Skeletal muscle satellite cell (primary cell): Measurements from ENCODE around the gene C1orf210.

Experiments used
- H3K27me3 ChIP-seq: 2 replicates; pipeline ENCODE4 v1.7.0; 2013; ENCODE audit warnings: low read length; ENCODE audit not compliant: control insufficient read depth, insufficient read depth
- H3K36me3 ChIP-seq: 2 replicates; pipeline ENCODE4 v1.7.0; 2013; ENCODE audit warnings: mild to moderate bottlenecking, control low read depth, low read length; ENCODE audit not compliant: insufficient read depth
- H3K4me1 ChIP-seq: 2 replicates; pipeline ENCODE4 v1.7.0; 2013; ENCODE audit warnings: low read length; ENCODE audit not compliant: control insufficient read depth, insufficient read depth
- H3K4me2 ChIP-seq: 2 replicates; pipeline ENCODE4 v1.7.0; 2013; ENCODE audit warnings: mild to moderate bottlenecking, low read length
- H3K4me3 ChIP-seq: 2 replicates; pipeline ENCODE4 v1.7.0; 2013; ENCODE audit warnings: low read length
- H3K9ac ChIP-seq: 2 replicates; pipeline ENCODE4 v1.7.0; 2013; ENCODE audit warnings: mild to moderate bottlenecking, low read depth, low read length, moderate library complexity
- H3K9me3 ChIP-seq: replicated peaks from 2 replicates; pipeline ENCODE4 v1.7.0; 2013; ENCODE audit warnings: mild to moderate bottlenecking, control low read depth, low read length

Gene C1orf210

DNA sequence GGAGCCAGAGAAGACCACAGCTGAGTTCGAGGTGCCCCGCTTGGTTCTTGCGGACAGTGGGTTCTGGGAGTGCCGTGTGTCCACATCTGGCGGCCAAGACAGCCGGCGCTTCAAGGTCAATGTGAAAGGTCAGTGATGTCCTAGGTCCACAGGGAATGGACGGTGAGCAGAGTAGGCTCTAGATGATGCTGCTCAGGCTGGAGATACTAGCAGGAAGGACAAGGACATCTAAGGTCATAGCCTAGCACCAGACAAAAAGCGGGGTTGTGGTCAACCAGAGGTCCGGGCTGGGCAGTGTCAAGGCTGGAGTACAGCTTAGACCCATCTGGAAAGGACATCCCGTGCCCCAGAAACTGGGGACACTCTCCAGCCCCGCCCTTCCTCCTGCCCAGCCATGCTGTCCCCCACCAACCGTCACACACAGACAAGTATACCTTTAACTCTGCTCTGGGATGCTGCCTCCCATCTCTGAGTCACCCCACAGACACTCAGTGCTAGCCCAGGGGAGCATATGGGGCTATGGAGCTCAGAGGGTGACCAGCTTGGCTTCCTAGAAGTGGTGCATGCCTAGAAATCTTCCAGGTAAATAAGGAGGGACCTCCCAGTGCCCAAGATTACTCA, 24.1 kb upstream of the C1orf210 start:
- Histone ChIP-seq H3K27me3 (peaks cover 19% of the 10 kb centered on the region), H3K9me3 (no peaks in the 10 kb centered on the region), H3K4me1 (no peaks in the 10 kb centered on the region), H3K36me3 (no peaks in the 10 kb centered on the region), H3K4me3 (no peak overlapping the region), H3K9ac (no peak overlapping the region), H3K4me2 (no peak overlapping the region)

DNA sequence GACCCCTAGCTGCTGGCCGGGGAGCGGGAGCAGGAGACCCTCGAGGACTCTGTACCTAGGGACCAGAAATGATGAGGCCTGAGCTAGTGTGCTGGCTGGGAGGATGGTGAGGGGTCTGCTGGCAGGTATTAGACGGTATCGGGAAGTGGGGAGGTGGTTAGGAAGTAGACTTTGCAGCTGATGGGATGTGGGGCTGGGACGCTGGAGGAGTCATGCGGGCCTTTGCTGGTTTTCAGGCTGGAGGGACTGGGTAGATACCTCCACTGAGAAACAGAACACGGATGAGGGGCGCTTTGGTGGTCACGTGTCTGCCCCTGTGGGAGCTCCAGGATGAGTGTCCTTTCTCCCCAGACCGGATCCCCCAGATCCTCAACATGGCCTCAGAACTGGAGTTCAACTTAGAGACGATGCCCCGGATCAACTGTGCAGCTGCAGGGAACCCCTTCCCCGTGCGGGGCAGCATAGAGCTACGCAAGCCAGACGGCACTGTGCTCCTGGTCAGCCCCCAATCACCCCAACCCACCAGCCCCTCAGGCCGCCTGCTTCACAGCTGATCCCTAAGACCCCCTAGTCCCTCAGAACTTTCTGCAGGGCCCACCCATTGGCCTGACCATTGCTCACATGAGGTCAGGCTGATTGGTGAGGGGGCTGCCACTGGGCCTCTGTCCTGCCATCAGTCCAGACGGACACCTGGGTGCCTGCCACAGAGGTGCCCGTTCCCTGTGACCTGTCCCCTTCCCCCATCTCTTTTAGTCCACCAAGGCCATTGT, 23.4 kb upstream of the C1orf210 start:
- Histone ChIP-seq H3K4me3 (no peak overlapping the region), H3K27me3 (peaks cover 19% of the 10 kb centered on the region), H3K4me1 (no peaks in the 10 kb centered on the region), H3K9me3 (no peaks in the 10 kb centered on the region), H3K9ac (no peak overlapping the region), H3K36me3 (no peaks in the 10 kb centered on the region), H3K4me2 (no peak overlapping the region)

DNA sequence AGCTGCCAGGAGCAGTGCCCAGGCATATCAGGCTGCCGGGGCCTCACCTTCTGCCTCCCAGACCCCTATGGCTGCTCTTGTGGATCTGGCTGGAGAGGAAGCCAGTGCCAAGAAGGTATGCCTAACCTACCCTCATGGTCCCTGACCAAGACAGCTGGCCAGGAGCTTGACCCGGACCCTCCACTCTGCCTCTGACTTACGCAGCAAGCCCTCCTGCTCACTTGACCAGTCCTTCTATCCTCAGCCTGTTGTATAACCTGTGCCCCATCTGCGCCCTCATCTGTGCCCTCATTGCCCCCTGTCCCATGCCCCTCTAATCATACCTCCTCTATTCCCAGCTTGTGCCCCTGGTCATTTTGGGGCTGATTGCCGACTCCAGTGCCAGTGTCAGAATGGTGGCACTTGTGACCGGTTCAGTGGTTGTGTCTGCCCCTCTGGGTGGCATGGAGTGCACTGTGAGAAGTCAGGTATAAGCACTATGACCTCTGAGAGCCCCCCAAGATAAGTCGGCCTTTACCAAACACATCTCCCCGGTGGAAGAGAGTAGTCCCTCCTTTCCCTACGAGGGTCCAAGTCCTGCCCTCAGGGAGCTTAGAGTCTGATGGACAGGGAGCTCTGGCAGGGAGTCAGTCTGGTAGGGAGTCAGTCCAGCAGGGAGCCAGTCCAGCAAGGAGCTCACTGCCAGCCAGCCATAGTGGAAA, 22.2 kb upstream of the C1orf210 start:
- H3K9ac ChIP-seq: no peak overlapping the region
- no peaks in the 10 kb centered on the region for H3K9me3 ChIP-seq
- no peaks in the 10 kb centered on the region for H3K36me3 ChIP-seq
- peaks cover 25% of the 10 kb centered on the region for H3K27me3 ChIP-seq
- no peak overlapping the region for H3K4me3 ChIP-seq
- no peak overlapping the region for H3K4me2 ChIP-seq
- no peaks in the 10 kb centered on the region for H3K4me1 ChIP-seq

DNA sequence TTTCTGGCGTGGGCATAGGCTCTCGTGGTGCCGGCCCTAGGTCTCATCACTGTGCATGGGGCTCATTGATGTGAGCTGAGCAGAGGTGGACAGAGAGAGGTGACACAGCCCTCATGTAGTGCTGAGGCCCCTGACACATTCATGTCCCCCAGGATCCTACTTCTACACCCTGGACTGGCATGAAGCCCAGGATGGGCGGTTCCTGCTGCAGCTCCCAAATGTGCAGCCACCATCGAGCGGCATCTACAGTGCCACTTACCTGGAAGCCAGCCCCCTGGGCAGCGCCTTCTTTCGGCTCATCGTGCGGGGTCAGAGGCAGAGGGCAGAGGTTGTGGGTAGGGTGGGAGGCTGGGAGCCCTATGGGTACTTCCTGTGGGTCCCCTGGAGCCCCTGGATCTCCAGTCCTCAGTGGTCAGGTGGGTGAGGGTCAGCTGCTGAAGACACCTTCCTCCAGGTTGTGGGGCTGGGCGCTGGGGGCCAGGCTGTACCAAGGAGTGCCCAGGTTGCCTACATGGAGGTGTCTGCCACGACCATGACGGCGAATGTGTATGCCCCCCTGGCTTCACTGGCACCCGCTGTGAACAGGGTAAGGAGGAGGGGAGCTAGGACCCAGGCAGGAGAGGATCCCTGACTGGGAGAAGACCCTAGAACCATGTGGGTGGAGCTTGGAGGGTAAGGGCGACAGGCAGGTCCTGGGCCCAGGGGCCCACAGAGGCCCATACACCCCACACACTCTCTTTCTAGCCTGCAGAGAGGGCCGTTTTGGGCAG, 21.5 kb upstream of the C1orf210 start:
- H3K4me3 ChIP-seq: no peak overlapping the region
- no peaks in the 10 kb centered on the region for H3K9me3 ChIP-seq
- peaks cover 25% of the 10 kb centered on the region for H3K27me3 ChIP-seq
- no peak overlapping the region for H3K9ac ChIP-seq
- H3K4me2 ChIP-seq: no peak overlapping the region
- H3K4me1 ChIP-seq: no peaks in the 10 kb centered on the region
- H3K36me3 ChIP-seq: no peaks in the 10 kb centered on the region

DNA sequence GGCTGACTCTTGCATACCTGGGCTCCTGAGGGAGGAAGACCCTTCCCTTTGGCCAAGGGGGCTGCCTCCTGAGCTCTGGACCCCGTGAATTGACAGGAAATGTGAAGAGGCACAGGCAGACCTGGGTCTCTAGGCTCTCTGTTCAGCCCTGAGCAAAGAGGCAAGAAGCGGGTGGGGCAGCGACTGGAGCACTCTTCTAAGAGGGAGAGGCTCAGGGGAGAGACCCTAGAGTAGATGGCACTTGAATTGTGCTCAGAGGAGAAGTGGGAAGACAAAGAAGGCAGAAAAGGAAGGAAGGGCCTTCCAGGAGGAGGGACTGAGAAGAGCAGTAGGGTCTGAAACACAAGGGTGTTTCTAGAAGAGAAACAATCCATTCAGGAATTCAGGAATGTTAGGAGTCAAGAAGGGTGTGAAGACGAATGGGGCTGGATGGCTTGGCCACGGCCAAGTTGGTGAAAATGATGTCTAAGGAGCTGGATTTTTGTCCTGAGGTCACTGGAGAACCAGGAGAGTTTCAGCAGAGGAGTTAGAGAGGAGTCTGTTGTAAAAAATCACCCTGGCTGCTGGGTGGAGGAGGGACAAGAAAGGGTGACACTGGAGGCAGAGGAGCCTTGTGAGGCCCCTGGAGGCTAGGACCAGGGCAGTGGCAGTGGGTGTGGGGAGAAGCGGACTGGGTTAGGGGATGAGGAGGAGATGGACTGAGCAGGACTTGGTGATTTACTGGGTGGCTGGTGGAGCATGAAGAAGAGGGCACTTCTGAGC, 20.7 kb upstream of the C1orf210 start:
- no peak overlapping the region for H3K4me2 ChIP-seq
- no peak overlapping the region for H3K9ac ChIP-seq
- H3K4me1 ChIP-seq: no peaks in the 10 kb centered on the region
- no peak overlapping the region for H3K4me3 ChIP-seq
- no peaks in the 10 kb centered on the region for H3K36me3 ChIP-seq
- H3K27me3 ChIP-seq: peaks cover 22% of the 10 kb centered on the region
- no peaks in the 10 kb centered on the region for H3K9me3 ChIP-seq

DNA sequence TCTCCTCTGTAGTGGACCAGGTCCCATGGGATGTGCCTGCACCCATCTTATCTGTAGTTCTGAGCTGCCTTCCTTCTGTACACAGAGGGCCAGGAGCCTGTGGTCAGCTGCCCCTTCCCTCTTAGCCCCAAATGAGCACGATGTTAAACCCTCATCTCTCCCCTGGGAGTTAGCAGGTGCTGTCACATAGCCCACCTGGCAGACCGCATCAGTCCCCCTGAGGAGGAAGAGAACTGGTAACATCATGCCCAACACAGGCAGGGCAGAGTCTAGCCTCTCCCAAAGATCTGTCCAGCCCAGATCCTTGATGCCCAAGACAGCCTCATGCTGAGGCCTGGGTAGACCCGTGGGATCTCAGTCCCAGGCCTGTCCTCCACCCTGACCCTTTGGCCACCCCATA, 20.1 kb upstream of the C1orf210 start:
- H3K9ac ChIP-seq: no peak overlapping the region
- H3K36me3 ChIP-seq: no peaks in the 10 kb centered on the region
- H3K4me2 ChIP-seq: no peak overlapping the region
- H3K4me1 ChIP-seq: no peaks in the 10 kb centered on the region
- H3K27me3 ChIP-seq: peaks cover 22% of the 10 kb centered on the region
- H3K9me3 ChIP-seq: no peaks in the 10 kb centered on the region
- no peak overlapping the region for H3K4me3 ChIP-seq

DNA sequence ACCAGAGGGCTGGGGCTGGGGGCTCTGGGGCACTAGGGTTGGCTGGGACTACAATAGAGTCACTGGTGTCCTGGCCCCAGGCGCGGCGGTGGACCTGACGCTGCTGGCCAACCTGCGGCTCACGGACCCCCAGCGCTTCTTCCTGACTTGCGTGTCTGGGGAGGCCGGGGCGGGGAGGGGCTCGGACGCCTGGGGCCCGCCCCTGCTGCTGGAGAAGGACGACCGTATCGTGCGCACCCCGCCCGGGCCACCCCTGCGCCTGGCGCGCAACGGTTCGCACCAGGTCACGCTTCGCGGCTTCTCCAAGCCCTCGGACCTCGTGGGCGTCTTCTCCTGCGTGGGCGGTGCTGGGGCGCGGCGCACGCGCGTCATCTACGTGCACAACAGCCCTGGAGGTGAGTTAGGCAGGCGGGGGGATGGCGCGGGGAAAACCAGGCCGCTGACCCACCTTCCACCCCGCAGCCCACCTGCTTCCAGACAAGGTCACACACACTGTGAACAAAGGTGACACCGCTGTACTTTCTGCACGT, 19.5 kb upstream of the C1orf210 start:
- Histone ChIP-seq H3K27me3 (peaks cover 28% of the 10 kb centered on the region), H3K36me3 (no peaks in the 10 kb centered on the region), H3K4me1 (no peaks in the 10 kb centered on the region), H3K9ac (no peak overlapping the region), H3K4me2 (no peak overlapping the region), H3K4me3 (no peak overlapping the region), H3K9me3 (no peaks in the 10 kb centered on the region)

DNA sequence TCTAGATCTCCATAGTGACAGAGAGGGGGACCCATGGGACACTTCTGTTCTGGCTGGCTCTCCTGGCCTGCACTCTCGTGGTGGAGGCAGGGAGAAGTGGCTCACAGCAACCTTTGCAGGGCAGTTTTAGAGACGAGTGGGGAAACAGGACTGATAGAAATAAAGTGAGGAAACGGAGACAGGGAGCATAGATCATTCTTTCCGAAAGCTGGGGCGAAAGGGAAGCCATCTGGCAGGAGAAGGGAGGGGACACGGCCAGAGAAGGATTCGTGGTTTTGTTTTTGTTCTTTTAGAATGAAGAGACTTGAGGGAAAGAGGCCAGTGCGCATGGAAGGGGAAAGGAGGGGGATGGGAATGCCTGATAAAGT, 18.9 kb upstream of the C1orf210 start:
- Histone ChIP-seq H3K9me3 (no peaks in the 10 kb centered on the region), H3K27me3 (peaks cover 28% of the 10 kb centered on the region), H3K4me1 (no peaks in the 10 kb centered on the region), H3K4me2 (no peak overlapping the region), H3K9ac (no peak overlapping the region), H3K4me3 (no peak overlapping the region), H3K36me3 (no peaks in the 10 kb centered on the region)

DNA sequence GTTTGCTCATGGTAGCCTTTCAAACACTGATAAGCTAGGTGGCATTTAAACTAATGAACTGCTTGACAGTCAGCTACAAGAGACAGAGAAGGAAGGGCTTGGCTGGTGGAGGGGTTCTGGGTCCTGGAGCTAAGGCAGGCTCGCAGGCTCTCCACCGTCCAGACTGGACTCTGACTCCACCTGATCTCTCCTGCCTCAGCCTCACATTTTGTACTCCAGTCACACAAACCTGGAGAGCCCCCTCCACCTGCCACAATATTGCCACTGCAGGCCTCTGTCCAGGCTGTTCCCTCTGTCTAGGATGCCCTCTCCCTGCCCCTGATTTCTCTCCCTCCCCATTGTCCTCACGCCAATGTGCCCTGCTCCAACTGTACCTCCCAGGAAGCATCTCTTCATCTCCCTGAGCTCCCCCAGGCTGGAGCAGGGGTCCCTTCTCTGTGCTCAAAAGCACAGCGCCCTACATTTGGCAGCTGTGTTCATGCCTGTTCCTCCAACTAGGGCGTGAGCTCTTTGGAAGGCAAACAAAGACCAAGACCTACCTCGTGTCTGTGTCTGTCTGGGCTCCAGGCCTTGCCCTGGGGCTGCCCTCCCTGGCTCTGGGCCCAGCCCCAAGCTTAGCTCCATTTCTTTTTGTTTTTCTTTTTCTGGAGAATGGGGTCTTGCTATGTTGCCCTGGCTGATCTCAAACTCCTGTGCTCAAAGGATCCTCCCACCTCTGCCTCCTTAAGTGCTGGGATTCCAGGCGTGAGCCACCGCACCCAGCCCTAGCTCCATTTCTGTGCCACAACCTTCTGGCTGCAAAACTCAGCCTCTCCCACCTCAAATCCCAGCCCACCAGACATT, 18.3 kb upstream of the C1orf210 start:
- H3K4me2 ChIP-seq: no peak overlapping the region
- H3K27me3 ChIP-seq: peaks cover 28% of the 10 kb centered on the region
- H3K9me3 ChIP-seq: no peaks in the 10 kb centered on the region
- no peak overlapping the region for H3K9ac ChIP-seq
- H3K4me1 ChIP-seq: no peaks in the 10 kb centered on the region
- H3K4me3 ChIP-seq: no peak overlapping the region
- no peaks in the 10 kb centered on the region for H3K36me3 ChIP-seq

DNA sequence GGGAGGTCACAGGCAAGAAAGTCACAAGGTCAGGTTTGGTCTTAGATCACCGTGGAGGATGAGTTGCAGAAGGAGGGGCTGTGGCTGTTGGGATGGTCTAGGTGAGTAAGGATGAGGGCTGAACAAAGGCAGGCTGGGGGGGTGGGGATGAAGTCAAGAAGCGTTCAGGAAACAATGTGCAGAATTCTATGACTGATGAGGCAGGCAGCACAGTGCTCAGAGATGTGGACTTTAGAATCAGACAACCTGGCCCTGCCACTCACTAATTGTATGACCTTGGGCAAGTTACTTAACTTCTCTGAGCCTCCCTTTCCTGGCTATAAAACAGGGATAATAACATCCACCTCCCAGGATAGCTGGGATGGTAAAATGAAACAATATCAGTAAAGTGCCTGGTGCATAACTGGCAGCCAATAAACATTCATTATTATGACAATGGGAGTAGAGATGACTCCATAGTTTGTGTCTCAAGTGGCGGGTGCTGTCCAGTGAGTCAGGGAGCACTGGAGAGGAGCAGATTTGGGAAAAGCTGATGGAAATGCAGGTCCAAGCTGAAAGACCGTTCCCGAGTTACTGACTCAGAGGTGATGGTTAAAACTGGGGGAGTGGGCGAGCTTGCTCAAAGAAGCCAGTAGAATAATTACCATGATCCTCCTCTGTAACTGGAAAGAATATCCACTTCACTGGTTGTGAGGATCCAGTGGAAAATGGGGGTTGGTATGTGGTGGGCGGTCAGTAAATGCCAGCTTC, 17.5 kb upstream of the C1orf210 start:
- H3K36me3 ChIP-seq: no peaks in the 10 kb centered on the region
- no peak overlapping the region for H3K4me3 ChIP-seq
- H3K27me3 ChIP-seq: peaks cover 26% of the 10 kb centered on the region
- no peaks in the 10 kb centered on the region for H3K4me1 ChIP-seq
- no peak overlapping the region for H3K4me2 ChIP-seq
- no peak overlapping the region for H3K9ac ChIP-seq
- H3K9me3 ChIP-seq: no peaks in the 10 kb centered on the region
